ENCODE results near the gene TK1.

TK1 gene

DNA sequence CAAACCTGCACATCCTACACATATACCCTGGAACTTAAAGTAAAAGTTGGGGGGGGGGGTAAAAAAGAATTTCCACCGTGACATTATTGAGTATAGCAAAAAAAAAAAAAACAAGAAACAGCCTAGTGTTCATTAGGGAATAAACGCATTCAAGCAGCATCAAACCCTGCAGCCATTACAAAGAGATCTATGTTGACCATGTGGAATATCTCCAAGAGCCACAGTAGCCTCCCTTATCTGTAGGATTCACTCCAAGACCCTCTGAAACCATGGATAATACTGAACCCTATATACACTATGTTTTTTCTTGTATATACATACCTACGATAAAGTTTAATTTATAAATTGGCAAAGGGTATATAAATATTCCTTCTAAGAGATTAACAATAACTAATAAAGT is 21.6 kb upstream of the TK1 start:
- no peak overlapping the region for H3K9ac ChIP-seq (ENCODE audit: low read depth, low read length)
- no peaks in the 10 kb centered on the region for H3K27me3 ChIP-seq (ENCODE audit: insufficient read depth, low read length, poor library complexity)
- peaks cover 4% of the 10 kb centered on the region for H3K4me1 ChIP-seq (ENCODE audit: insufficient read depth, low read length)
- no peaks in the 10 kb centered on the region for H3K9me3 ChIP-seq (ENCODE audit: insufficient read depth, low read length, severe bottlenecking)
- H4K20me1 ChIP-seq (ENCODE audit: insufficient read depth, low read length), result peaks cover 4% of the 10 kb centered on the region; the same call in 1 of the 2 replicates
- no peak overlapping the region for H3K27ac ChIP-seq (ENCODE audit: low read length)
- DNase-seq (no peak), ATAC-seq (ENCODE audit: insufficient read depth, low read depth) (no peak)
- no peak overlapping the region for H3K4me3 ChIP-seq (ENCODE audit: low read depth in 1 of 2, low read length in 2 of 2)
- no peak overlapping the region for H2AFZ ChIP-seq (ENCODE audit: low read depth, low read length)
- TF ChIP-seq EZH2 (IDR thresholded peaks at IDR 0.05; ENCODE audit: borderline replicate concordance, low read depth, low read length, severe bottlenecking), result no peak
- TF ChIP-seq, protein P1, sequence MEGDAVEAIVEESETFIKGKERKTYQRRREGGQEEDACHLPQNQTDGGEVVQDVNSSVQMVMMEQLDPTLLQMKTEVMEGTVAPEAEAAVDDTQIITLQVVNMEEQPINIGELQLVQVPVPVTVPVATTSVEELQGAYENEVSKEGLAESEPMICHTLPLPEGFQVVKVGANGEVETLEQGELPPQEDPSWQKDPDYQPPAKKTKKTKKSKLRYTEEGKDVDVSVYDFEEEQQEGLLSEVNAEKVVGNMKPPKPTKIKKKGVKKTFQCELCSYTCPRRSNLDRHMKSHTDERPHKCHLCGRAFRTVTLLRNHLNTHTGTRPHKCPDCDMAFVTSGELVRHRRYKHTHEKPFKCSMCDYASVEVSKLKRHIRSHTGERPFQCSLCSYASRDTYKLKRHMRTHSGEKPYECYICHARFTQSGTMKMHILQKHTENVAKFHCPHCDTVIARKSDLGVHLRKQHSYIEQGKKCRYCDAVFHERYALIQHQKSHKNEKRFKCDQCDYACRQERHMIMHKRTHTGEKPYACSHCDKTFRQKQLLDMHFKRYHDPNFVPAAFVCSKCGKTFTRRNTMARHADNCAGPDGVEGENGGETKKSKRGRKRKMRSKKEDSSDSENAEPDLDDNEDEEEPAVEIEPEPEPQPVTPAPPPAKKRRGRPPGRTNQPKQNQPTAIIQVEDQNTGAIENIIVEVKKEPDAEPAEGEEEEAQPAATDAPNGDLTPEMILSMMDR (IDR thresholded peaks at IDR 0.05; ENCODE audit: borderline replicate concordance, extremely low read depth, low read length, poor library complexity, severe bottlenecking), result no peak
- H3K79me2 ChIP-seq (ENCODE audit: insufficient read depth, low read length), result no peaks in the 10 kb centered on the region
- H3K36me3 ChIP-seq (ENCODE audit: insufficient read depth, low read length), result peaks cover 28% of the 10 kb centered on the region
- H3K4me2 ChIP-seq (ENCODE audit: insufficient read depth, low read length), result no peak overlapping the region

DNA sequence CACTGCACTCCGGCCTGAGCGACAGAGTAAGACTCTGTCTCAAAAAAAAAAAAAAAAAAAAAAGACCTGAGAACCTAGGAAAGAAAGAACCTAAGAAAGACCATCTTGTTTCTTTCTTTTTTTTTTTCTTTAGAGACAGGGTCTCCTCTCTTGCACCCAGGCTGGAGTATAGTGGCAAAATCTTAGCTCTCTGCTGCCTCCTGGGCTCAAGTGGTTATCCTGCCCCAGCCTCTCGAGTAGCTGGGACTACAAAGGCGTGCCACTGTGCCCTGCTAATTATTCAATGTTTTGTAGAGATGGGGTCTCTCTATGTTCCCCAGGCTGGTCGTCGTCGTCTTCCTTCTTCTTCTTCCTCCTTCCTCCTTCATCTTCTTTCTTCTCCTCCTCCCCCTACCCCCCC is 19.4 kb upstream of the TK1 start:
- TF ChIP-seq EZH2 (IDR thresholded peaks at IDR 0.05; ENCODE audit: borderline replicate concordance, low read depth, low read length, severe bottlenecking), result no peak
- TF ChIP-seq, protein P1 (IDR thresholded peaks at IDR 0.05; ENCODE audit: borderline replicate concordance, extremely low read depth, low read length, poor library complexity, severe bottlenecking), result peak; percentile 23
- no peaks in the 10 kb centered on the region for H3K9me3 ChIP-seq (ENCODE audit: insufficient read depth, low read length, severe bottlenecking)
- peaks cover 4% of the 10 kb centered on the region; the same call in 1 of the 2 replicates for H4K20me1 ChIP-seq (ENCODE audit: insufficient read depth, low read length)
- 0 out of 3 replicates have a peak, but pooled peaks have one; percentile 35 for ATAC-seq (ENCODE audit: insufficient read depth, low read depth)
- no peak for DNase-seq
- no peak overlapping the region for H3K4me3 ChIP-seq (ENCODE audit: low read depth in 1 of 2, low read length in 2 of 2)
- H3K4me1 ChIP-seq (ENCODE audit: insufficient read depth, low read length), result no peaks in the 10 kb centered on the region
- H3K27ac ChIP-seq (ENCODE audit: low read length), result no peak overlapping the region
- no peak overlapping the region for H2AFZ ChIP-seq (ENCODE audit: low read depth, low read length)
- no peaks in the 10 kb centered on the region for H3K27me3 ChIP-seq (ENCODE audit: insufficient read depth, low read length, poor library complexity)
- no peak overlapping the region for H3K4me2 ChIP-seq (ENCODE audit: insufficient read depth, low read length)
- H3K79me2 ChIP-seq (ENCODE audit: insufficient read depth, low read length), result no peaks in the 10 kb centered on the region
- H3K36me3 ChIP-seq (ENCODE audit: insufficient read depth, low read length), result peaks cover 37% of the 10 kb centered on the region
- H3K9ac ChIP-seq (ENCODE audit: low read depth, low read length), result no peak overlapping the region

DNA sequence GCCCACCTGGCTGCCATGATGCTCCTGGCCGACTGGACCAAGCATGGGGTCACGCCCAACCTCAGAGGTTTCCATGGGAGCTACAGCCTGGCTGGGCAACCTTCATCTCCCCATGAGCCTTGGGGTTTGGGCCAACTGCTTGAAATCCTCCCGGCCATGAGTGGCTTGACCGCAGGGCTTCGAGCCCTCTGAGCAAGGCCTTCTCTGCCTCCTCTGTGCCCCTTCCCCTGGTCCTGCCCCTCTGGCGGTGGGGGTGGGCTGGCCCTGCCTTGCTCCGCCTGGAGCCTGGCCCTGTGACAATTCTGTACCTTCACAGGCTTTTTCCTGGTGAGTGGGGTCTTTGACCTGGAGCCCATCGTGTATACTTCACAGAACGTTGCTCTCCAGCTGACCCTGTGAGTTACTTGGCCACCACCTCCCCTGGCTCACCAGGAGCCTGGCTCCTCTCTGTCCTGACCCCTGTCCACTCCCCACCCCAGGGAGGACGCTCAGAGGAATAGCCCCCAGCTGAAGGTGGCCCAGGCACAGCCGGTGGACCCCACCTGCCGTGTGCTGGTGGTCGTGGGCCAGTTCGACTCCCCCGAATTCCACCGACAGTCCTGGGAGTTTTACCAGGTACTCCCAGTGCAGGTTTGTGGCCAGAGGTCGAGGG is 18.4 kb upstream of the TK1 start:
- Histone ChIP-seq H3K36me3 (ENCODE audit: insufficient read depth, low read length) (peaks cover 43% of the 10 kb centered on the region), H3K79me2 (ENCODE audit: insufficient read depth, low read length) (no peaks in the 10 kb centered on the region), H3K9ac (ENCODE audit: low read depth, low read length) (no peak overlapping the region), H2AFZ (ENCODE audit: low read depth, low read length) (no peak overlapping the region), H3K4me2 (ENCODE audit: insufficient read depth, low read length) (no peak overlapping the region), H3K9me3 (ENCODE audit: insufficient read depth, low read length, severe bottlenecking) (no peaks in the 10 kb centered on the region), H4K20me1 (ENCODE audit: insufficient read depth, low read length) (peaks cover 4% of the 10 kb centered on the region; the same call in 1 of the 2 replicates), H3K4me1 (ENCODE audit: insufficient read depth, low read length) (no peaks in the 10 kb centered on the region), H3K4me3 (ENCODE audit: low read depth in 1 of 2, low read length in 2 of 2) (no peak overlapping the region), H3K27ac (ENCODE audit: low read length) (no peak overlapping the region), H3K27me3 (ENCODE audit: insufficient read depth, low read length, poor library complexity) (no peaks in the 10 kb centered on the region)
- DNase-seq (no peak), ATAC-seq (ENCODE audit: insufficient read depth, low read depth) (no peak)
- TF ChIP-seq, protein P1 (IDR thresholded peaks at IDR 0.05; ENCODE audit: borderline replicate concordance, extremely low read depth, low read length, poor library complexity, severe bottlenecking), result no peak
- TF ChIP-seq EZH2 (IDR thresholded peaks at IDR 0.05; ENCODE audit: borderline replicate concordance, low read depth, low read length, severe bottlenecking), result no peak

Measured in DND-41 (cell line).